ENCODE results near the gene PIGP. TPM values are rescaled to one million over a fixed set of nuclear protein-coding genes. Genes with fewer than 3 reads are reported as not detected.

The PIGP gene
- total and polyA plus RNA-seq, 2 of the 13 experiments (the other 11 are each of a cell fraction or from before 2014, with no cell fraction given), result 14.8 to 33.4 TPM

DNA sequence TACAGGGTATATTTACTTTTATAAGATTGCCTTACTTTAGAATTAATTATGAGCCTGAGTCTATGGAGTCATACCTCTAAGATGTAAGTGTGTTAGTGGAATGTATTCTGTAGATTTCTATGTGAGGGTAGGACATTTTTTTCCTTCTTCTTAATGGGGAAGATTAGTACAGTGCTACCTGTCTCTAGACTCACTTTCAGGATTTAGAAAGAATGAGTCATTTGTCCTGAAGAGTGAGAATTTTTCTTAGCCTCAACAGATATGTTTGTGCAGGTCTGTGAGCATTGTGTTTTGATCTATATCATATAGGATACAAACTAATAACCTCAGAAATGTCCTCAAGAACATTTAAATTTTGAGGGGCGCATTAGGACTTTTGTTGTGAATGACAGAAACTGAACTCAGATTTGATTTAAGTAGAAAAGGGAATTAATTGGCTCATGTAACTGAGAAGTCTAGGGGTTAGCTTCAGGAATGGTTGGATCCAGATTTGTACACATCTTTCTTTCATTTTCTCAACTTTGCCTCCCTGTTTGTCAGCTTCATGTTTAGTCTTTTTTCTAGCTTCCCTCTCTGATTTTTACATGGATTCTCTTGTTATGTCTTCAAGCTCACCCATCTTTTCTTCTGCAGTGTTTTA lies 45.4 kb upstream of the PIGP start:
- Histone ChIP-seq H3K9ac (ENCODE audit: insufficient read depth, low read depth, low read length) (no peak overlapping the region), H3K4me3 (replicated peaks in 1 of 3; ENCODE audit: insufficient read depth in 1 of 3, low read depth in 2 of 3, low read length in 3 of 3) (no peak overlapping the region), H3K36me3 (replicated peaks in 1 of 2; ENCODE audit: control insufficient read depth in 1 of 2, insufficient read depth in 2 of 2, low read length in 2 of 2) (peaks cover 3 to 23% of the 10 kb centered on the region in 2 experiments; a peak in 3 of 5 replicates), H3K4me2 (ENCODE audit: low read depth, low read length) (no peak overlapping the region), H4K20me1 (ENCODE audit: insufficient read depth, low read length) (peaks cover 3% of the 10 kb centered on the region; the same call in 1 of the 2 replicates), H3K4me1 (ENCODE audit: insufficient read depth, low read length) (peaks cover 50% of the 10 kb centered on the region), H3K27ac (ENCODE audit: extremely low read length, insufficient read depth, low read length) (no peak overlapping the region), H2AFZ (ENCODE audit: low read length) (no peak overlapping the region), H3K79me2 (ENCODE audit: insufficient read depth, low read length) (peaks cover 26% of the 10 kb centered on the region), H3K9me3 (ENCODE audit: low read length) (no peaks in the 10 kb centered on the region), H3K27me3 (ENCODE audit: control insufficient read depth in 1 of 2, insufficient read depth in 2 of 2, low read length in 2 of 2) (no peaks in the 10 kb centered on the region)
- ATAC-seq (no peak), FAIRE-seq (no peak), DNase-seq (ENCODE audit: low spot score) (no peak)
- 93% methylated on average over 1 of the region's 1 CpG for WGBS (ENCODE audit: low lambda C conversion rate)
- POLR2A ChIA-PET, result no interaction called here
- no TSS peak for BruUV-seq (replicated peaks)
- in situ Hi-C loops (cut with HindIII; ENCODE audit: extremely low pct_ligation_motif_present, low pct_unique_long_range_greater_than_20kb) (no loop called here), intact Hi-C loops (cut with micrococcal nuclease; ENCODE audit: unreplicated experiment) (loop anchor here (5.0 kb wide), 1 partner anchor 36 kb away; no protein-coding TSS in a partner anchor)
- TF ChIP-seq ZNF619 (CRISPR knock-in tag; IDR thresholded peaks at IDR 0.05), result no peak
- TF ChIP-seq ZNF329 (CRISPR knock-in tag; IDR thresholded peaks at IDR 0.05; ENCODE audit: low read depth), result peak; percentile 68
- no peak for TF ChIP-seq ZNF17 (CRISPR knock-in tag; IDR thresholded peaks at IDR 0.05)
- CTCF ChIA-PET (ENCODE audit: low intra/inter-chr PET ratio, low total read pairs), result no interaction called here

DNA sequence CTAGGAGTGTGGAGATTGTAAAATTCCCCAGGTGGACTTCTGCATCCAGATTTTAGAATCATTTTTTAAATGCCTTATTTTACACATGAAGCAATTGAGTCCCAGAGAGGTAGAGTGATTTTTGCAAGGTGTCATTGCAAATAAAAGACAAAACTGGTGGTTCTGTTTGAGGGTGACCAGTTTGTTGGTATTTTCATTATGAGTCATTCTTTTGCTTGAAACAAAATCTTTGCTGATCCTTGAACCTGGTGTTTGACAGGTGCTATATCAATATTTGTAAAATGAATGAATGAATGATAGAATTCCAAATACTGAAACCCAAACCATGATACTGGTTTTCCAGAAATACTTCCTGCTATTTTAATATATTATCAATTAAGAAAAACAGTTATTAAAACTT lies 44.3 kb upstream of the PIGP start:
- intact Hi-C loops (cut with micrococcal nuclease; ENCODE audit: unreplicated experiment) (loop anchor here (5.0 kb wide), 1 partner anchor 35 kb away; no protein-coding TSS in a partner anchor), in situ Hi-C loops (cut with HindIII; ENCODE audit: extremely low pct_ligation_motif_present, low pct_unique_long_range_greater_than_20kb) (no loop called here)
- H3K9ac ChIP-seq (ENCODE audit: insufficient read depth, low read depth, low read length), result no peak overlapping the region
- peak overlapping the region in 1 of 3 experiments; percentile 14; a peak in 1 of 6 replicates for H3K4me3 ChIP-seq (replicated peaks in 1 of 3; ENCODE audit: insufficient read depth in 1 of 3, low read depth in 2 of 3, low read length in 3 of 3)
- ChIA-PET CTCF (ENCODE audit: low intra/inter-chr PET ratio, low total read pairs) (no interaction called here), POLR2A (interaction anchor here (0.7 kb wide), 1 partner anchor 150 kb away, joined by 3 read pairs; no protein-coding TSS in a partner anchor)
- no peaks in the 10 kb centered on the region for H3K27me3 ChIP-seq (ENCODE audit: control insufficient read depth in 1 of 2, insufficient read depth in 2 of 2, low read length in 2 of 2)
- H2AFZ ChIP-seq (ENCODE audit: low read length), result no peak overlapping the region
- H3K27ac ChIP-seq (ENCODE audit: extremely low read length, insufficient read depth, low read length), result peak overlapping the region; percentile 61
- peaks cover 3 to 16% of the 10 kb centered on the region in 2 experiments; a peak in 3 of 5 replicates for H3K36me3 ChIP-seq (replicated peaks in 1 of 2; ENCODE audit: control insufficient read depth in 1 of 2, insufficient read depth in 2 of 2, low read length in 2 of 2)
- DNase-seq (ENCODE audit: low spot score) (peak; percentile 87), FAIRE-seq (peak; percentile 51), ATAC-seq (peak; percentile 88)
- H4K20me1 ChIP-seq (ENCODE audit: insufficient read depth, low read length), result peaks cover 3% of the 10 kb centered on the region; the same call in 1 of the 2 replicates
- H3K79me2 ChIP-seq (ENCODE audit: insufficient read depth, low read length), result peaks cover 26% of the 10 kb centered on the region
- BruUV-seq (replicated peaks), result no TSS peak
- H3K4me1 ChIP-seq (ENCODE audit: insufficient read depth, low read length), result peaks cover 50% of the 10 kb centered on the region
- peak overlapping the region; percentile 36 for H3K4me2 ChIP-seq (ENCODE audit: low read depth, low read length)
- no peaks in the 10 kb centered on the region for H3K9me3 ChIP-seq (ENCODE audit: low read length)
- TF ChIP-seq ZNF724P (CRISPR knock-in tag; IDR thresholded peaks at IDR 0.05; ENCODE audit: borderline replicate concordance), result no peak
- 0 out of 2 replicates have a peak, but pooled peaks have one; percentile 24 for TF ChIP-seq JUN (CRISPR knock-in tag; IDR thresholded peaks at IDR 0.05)
- TF ChIP-seq EHMT2 (IDR thresholded peaks at IDR 0.05; ENCODE audit: borderline replicate concordance, low read depth, low read length), result no peak
- peak; percentile 55 for TF ChIP-seq GATAD2A (CRISPR knock-in tag; IDR thresholded peaks at IDR 0.05)
- peak; percentile 72; the same call in 1 of the 2 replicates for TF ChIP-seq JUNB (CRISPR knock-in tag; IDR thresholded peaks at IDR 0.05; ENCODE audit: borderline replicate concordance)
- TF ChIP-seq NCOR1 (IDR thresholded peaks at IDR 0.05; ENCODE audit: borderline replicate concordance, low read length), result no peak; the same call in 1 of the 2 replicates
- no peak for TF ChIP-seq MAFG (CRISPR knock-in tag; IDR thresholded peaks at IDR 0.05)
- no peak for TF ChIP-seq ZNF256 (CRISPR knock-in tag; conservative IDR thresholded peaks at IDR 0.05)
- TF ChIP-seq SIX1 (CRISPR knock-in tag; IDR thresholded peaks at IDR 0.05; ENCODE audit: borderline replicate concordance), result peak; percentile 96
- TF ChIP-seq RORA (CRISPR knock-in tag; IDR thresholded peaks at IDR 0.05), result no peak
- TF ChIP-seq ESRRA (CRISPR knock-in tag; IDR thresholded peaks at IDR 0.05; ENCODE audit: low read depth), result no peak
- no peak for TF ChIP-seq ZFP62 (CRISPR knock-in tag; IDR thresholded peaks at IDR 0.05)
- TF ChIP-seq MEIS1 (CRISPR knock-in tag; IDR thresholded peaks at IDR 0.05; ENCODE audit: borderline replicate concordance), result no peak
- no peak for TF ChIP-seq GATA4 (IDR thresholded peaks at IDR 0.05; ENCODE audit: borderline replicate concordance, low read depth)
- TF ChIP-seq GMEB2 (CRISPR knock-in tag; IDR thresholded peaks at IDR 0.05; ENCODE audit: low read depth), result no peak
